ENCODE results near the gene PCCA.

- TF ChIP-seq CTCF (IDR thresholded peaks at IDR 0.05) (no peak), CBFB (CRISPR knock-in tag; IDR thresholded peaks at IDR 0.05; ENCODE audit: low read depth) (no peak), E2F4 (CRISPR knock-in tag; IDR thresholded peaks at IDR 0.05; ENCODE audit: borderline replicate concordance, low read depth) (no peak), ETV6 (CRISPR knock-in tag; IDR thresholded peaks at IDR 0.05) (no peak), ZNF512 (CRISPR knock-in tag; IDR thresholded peaks at IDR 0.05; ENCODE audit: borderline replicate concordance) (no peak), ZNF281 (CRISPR knock-in tag; IDR thresholded peaks at IDR 0.05) (no peak), ZNF121 (CRISPR knock-in tag; IDR thresholded peaks at IDR 0.05) (no peak), NFYB (CRISPR knock-in tag; conservative IDR thresholded peaks at IDR 0.05; ENCODE audit: low read depth) (no peak)
Measured at GRCh38 chr13:100423375-100423774, 334.5 kb downstream of the PCCA start.
